22Rv1 (cell line): ENCODE measurements around the gene TTLL5.

Experiments used
- H3K27ac ChIP-seq: fragments of 450-650 bp; 2 replicates; pipeline ENCODE4 v1.5.1; 2017
- ZFX ChIP-seq: fragments of 450-650 bp; IDR thresholded peaks from 2 replicates; pipeline ENCODE4 v1.6.1; 2017; ENCODE audit warnings: antibody characterized with exemption, borderline replicate concordance
- TF ChIP-seq, protein P1 (sequence below): fragments of 450-650 bp; IDR thresholded peaks from 2 replicates; pipeline ENCODE4 v1.5.1; 2017; ENCODE audit warnings: mild to moderate bottlenecking

Gene TTLL5

DNA sequence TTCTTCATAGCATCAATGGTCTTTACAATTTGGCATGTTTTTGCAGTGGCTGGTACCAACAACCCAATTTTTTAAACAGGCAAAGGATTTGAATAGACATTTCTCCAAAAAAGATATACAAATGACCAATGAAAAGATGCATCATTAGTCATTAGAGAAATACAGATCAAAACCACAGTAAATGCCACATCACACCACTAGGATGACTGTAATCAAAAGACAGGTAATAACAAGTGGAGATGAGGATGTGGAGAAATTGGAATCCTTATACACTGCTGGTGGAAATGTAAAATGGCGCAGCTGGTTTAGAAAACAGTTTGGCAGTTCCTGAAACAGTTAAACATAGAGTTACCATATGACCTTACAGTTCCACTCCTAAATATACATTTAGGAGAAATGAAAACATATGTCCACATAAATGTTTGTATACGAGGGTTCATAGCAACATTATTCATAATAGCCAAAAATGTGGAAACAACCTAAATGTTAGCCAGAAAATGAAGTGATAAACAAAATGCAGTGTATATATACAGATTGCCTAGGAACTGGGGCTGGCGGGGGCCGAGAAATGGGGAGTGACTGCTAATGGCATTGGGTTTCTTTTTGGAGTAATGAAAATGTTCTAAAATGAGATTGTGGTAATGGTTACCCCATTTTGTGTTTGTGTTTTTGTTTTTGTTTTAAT lies 265.5 kb downstream of the TTLL5 start:
- H3K27ac ChIP-seq, result no peak overlapping the region
- TF ChIP-seq, protein P1, sequence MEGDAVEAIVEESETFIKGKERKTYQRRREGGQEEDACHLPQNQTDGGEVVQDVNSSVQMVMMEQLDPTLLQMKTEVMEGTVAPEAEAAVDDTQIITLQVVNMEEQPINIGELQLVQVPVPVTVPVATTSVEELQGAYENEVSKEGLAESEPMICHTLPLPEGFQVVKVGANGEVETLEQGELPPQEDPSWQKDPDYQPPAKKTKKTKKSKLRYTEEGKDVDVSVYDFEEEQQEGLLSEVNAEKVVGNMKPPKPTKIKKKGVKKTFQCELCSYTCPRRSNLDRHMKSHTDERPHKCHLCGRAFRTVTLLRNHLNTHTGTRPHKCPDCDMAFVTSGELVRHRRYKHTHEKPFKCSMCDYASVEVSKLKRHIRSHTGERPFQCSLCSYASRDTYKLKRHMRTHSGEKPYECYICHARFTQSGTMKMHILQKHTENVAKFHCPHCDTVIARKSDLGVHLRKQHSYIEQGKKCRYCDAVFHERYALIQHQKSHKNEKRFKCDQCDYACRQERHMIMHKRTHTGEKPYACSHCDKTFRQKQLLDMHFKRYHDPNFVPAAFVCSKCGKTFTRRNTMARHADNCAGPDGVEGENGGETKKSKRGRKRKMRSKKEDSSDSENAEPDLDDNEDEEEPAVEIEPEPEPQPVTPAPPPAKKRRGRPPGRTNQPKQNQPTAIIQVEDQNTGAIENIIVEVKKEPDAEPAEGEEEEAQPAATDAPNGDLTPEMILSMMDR, result no peak
- TF ChIP-seq ZFX, result no peak

GRCh38 chr14:75927564-75928087 lies 266.6 kb downstream of the TTLL5 start:
- TF ChIP-seq, protein P1, result no peak
- no peak for TF ChIP-seq ZFX
- no peak overlapping the region for H3K27ac ChIP-seq

DNA sequence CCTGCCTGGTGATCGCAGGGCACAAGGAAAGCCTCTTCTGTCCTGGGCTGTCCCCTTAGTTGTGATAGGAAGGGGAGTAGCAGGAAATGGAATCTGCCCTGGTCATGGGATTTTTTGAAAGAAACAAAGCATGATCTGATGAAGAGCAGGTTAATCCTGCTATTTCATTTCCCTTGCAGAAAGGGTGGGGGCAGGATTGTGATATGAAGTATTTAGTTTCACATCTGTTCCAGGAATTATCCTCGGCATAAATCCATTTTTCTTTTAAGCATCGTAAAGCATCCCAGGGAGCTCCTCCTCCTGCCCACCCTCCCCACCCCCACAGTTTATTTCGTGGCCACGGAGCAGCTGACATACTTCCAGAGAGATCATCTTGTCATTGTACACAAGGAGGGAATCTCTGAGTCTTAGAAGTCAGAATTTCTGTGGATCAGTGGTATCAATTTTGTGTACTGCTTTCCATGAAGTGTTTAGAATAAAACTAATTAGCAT lies 267.7 kb downstream of the TTLL5 start:
- TF ChIP-seq ZFX, result no peak
- TF ChIP-seq, protein P1, result no peak
- H3K27ac ChIP-seq, result no peak overlapping the region

DNA sequence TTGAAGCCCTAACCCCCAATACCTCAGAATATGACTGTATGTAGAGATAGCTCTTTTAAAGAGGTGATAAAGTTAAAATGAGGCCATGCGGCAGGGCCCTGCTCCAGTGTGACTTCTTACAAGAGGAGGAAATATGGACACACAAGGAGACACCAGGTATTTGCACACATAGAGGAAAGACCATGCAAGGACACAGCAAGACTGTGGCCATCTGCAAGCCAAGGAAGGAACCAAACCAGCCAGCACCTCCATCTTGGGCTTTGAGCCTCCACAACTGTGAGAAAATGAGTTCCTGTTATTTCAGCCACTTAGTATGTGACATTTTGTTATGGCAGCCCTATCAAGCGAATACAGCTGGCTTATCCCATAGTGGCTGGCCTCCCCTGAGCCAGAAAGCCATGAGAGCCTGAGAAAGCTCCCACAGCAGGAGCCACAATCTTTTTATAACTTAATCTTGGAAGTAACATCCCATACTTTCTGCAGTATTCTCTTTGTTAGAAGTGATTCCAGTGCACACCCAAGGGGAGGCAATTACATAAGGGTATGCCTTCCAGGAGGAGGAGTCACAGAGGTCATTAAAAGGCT lies 272.8 kb downstream of the TTLL5 start:
- H3K27ac ChIP-seq, result no peak overlapping the region
- no peak for TF ChIP-seq ZFX
- TF ChIP-seq, protein P1, result no peak

DNA sequence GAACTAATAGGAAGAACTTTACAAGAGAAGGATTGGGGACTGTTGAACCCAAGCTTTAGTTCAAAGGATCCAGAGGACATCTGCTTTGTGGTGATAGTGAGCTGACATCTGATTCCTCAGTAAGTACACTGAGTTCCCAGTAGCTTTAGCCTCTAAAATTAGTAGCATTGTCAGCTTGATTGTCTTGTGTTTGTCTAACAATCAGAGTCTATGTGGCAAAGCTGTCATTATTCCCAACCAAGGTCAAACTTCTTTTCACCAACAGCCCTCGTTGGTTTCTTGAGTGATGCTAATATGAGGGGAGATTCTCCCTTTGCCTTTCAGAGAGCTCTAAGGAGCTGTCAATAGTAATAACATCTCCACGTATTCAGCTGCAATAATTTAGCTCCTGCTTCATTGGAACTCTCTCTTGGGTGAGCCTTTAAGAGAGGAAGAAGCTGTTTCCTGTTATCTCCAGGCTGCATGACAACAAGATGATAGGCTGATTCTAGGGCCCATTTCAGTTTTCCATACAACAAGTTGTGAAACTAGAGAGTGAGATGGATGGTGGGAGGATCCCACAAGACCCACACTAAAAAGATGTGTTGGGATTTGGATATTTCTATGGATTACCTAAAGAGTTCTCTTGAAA lies 274.1 kb downstream of the TTLL5 start:
- H3K27ac ChIP-seq, result no peak overlapping the region
- TF ChIP-seq ZFX, result no peak
- TF ChIP-seq, protein P1, result no peak

DNA sequence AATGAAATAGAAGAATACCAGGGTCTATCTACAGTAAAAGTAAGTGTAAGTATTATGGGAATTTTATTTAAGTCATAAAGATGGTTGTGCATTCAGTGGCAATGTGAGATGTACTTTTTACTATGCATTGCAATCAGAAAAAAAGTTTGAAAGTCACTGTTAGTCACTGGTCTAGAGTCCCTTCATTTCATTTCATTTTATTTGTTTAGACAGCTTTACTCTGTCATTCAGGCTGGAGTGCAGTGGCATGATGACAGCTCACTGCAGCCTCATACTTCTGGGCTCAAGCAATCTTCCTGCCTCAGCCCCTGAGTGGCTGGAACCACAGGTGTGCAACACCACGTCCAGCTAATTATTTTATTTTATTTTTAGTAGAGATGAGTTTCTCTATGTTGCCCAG lies 278.2 kb downstream of the TTLL5 start:
- TF ChIP-seq ZFX, result no peak
- TF ChIP-seq, protein P1, result no peak
- no peak overlapping the region for H3K27ac ChIP-seq
